GM18861 (cell line): ENCODE results near the gene ITGB3BP.
A peak's percentile ranks its signal among the peaks of the same experiment; 100 is the strongest.
"Not testable (repeated sequence)": the region's sequence is repeated elsewhere in the genome, so short reads cannot be mapped to it uniquely, and the experiment has no call there.

Experiments
- ATAC-seq: cut with Tn5 transposase; IDR thresholded peaks from one replicate; pipeline ENCODE4 v1.9.1; 2021; ENCODE audit not compliant: unreplicated experiment

The ITGB3BP gene

GRCh38 chr1:63522891-63523728 is at the start of gene ITGB3BP, which contains the start of gene EFCAB7:
TSS of gene ITGB3BP (minus strand) at chr1:63523225. CDS start at chr1:63523133, 92 bp downstream.
TSS of gene EFCAB7 (plus strand) at chr1:63523525. CDS start at chr1:63525573, 2,048 bp downstream.
- ATAC-seq, result peak; percentile 77

- not testable (repeated sequence) for ATAC-seq
Measured at GRCh38 chr1:63572686-63573085, 49.7 kb upstream of the ITGB3BP start.

DNA sequence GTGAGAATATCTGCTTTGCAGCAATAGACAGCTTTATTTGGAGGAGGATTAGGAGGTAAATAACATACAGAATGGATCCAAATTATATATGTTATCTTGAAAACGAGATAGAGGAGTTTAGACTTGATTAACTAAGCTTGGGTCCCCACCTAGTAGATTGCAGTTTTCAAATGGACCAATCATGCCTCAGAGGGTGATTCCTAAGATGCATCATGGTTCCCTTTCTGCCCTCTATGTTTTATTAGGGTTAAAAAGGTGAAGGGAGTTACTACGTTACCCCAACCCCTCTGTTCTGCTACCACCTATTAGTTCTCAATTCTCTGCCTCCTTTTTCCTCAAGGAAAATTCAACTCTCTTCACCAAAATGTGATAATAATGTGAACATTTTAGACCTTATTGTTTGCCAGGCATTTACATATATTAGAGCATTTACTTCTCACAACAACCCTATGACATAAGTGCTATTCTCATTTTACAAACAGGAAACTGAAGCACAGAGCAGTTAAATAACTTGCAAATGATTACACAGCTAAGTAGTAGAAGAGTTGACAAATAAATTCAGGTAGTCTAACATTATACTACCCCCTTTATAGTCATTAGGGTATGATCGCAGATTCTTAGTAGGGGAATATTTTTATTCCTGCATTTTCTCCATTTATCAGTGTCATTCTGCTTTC is 46.8 kb upstream of the ITGB3BP start:
- ATAC-seq, result no peak

GRCh38 chr1:63569068-63569467 is 46.0 kb upstream of the ITGB3BP start:
- no peak for ATAC-seq

- no peak for ATAC-seq
Measured at GRCh38 chr1:63563745-63564144, 40.7 kb upstream of the ITGB3BP start.

- ATAC-seq, result no peak
Measured at GRCh38 chr1:63559357-63559756, 36.3 kb upstream of the ITGB3BP start.

DNA sequence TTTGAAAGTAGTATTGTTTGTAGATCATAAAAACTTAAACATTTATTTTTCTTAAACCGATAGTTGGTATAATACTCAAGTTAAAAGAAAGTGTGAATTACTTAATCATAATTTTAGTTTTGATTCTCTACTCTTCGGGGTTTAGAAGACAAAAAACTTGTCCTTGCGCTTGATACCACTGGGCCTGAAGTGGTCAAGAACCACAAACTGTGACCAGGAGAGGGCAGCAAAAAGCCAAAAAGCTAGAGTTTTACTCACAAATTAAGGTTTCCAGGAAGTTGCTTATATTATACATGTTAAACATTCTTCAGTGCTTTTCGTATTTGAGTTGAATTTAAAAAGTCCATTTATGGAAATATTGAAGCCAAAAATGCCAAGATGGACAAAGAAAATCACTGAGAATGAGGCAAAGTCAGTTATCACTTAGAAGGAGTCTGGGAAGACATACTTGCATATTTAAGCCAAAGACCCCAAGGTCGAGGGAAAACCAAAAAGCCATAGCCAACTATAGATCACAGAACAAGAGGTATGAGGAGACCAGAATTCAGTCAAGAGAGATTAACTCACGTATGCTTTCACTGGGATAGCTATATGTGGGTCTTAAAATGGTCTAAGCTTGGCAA is 34.5 kb upstream of the ITGB3BP start:
- ATAC-seq, result no peak

- ATAC-seq, result no peak
Measured at GRCh38 chr1:63555480-63555879, 32.5 kb upstream of the ITGB3BP start.

GRCh38 chr1:63548877-63549276 is 25.9 kb upstream of the ITGB3BP start:
- no peak for ATAC-seq

DNA sequence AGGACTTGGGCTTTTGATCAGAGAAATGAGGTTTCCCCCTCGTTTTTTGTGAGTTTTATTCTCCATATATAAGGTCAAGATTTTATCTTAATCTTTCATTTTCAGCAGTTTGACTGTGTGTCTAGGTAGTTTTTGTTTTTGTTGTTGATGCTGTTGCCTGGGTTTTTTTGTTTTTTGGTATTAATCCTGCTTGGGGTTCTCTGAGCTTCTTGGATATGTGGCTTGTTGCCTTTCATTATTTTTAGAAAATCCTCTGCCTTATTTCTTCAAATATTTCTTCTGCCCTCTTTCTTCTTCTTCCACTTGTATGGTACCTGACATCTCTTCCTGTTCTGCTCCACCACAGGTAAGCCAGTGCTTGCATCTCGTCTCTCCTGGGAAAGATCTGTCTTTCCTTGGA is 25.3 kb upstream of the ITGB3BP start:
- ATAC-seq, result no peak

DNA sequence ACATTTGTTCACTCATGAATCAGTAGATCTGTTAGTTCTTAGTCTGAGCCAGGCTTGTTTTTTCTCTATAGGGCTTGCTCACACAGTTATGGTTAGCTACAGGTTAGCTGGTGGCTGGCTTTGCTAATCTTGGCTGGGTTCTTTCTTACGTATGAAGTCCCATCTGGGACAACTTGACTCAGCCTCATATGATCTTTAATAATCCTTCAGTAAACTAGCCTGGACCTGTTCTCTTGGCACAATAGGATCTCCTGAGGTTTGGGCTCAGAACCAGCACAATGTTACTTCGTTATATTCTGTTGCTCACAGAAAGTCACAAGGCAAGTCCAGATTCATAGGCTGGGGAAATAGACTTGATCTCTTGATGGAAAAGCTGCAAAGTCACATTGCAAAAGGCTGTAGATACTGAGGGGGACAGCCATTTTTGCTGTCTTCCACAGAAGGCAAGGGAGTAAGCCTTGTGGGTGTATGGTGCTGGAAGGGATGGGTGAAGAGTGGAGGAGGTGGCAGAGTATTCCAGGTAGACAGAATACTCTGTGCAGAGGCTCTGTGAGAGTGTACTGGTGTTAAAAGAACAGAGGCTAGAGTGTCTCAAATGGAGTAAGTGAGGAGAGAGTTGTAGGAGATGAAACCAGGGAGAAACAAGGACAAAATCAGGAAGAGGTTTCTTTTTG is 24.7 kb upstream of the ITGB3BP start:
- no peak for ATAC-seq

DNA sequence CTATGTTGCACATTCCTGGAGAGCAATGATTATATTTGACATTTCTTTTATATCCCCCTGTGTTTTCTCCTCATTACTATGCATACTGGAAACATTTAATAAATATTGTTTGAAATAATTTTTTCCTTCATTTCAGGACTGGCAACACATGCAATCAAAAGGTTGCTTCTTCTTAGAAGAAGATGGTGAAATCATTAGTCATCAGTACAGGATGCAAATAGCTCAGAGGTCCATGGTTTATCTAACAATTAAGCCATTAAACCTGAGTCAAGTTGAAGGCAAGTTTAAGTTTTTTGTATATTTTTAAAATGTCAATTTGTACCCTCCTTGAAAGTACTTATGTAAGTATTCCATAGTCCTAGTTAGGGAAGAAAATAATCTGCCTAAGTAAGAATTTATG is 22.8 kb upstream of the ITGB3BP start:
- no peak for ATAC-seq

- ATAC-seq, result no peak
Measured at GRCh38 chr1:63537940-63538339, 14.9 kb upstream of the ITGB3BP start.

- ATAC-seq, result no peak
Measured at GRCh38 chr1:63537006-63537405, 14.0 kb upstream of the ITGB3BP start.

DNA sequence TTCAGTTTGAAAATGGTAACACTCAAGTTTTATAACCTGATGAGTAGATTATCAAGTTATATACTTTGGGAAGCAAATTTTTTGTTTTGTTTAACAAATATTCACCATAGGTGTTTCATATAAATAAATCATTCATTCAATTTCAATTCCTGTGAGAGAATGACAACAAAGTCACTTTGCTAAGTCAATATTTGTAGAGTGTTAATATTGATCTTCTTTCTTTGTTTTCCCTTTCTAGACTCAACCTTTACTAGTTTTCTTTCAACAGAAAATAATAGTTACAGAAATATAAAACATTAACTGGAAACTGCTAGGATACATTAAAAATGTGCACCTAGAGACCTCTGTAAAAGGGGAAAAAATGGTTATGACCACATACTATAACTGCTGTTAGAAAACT is 11.4 kb upstream of the ITGB3BP start:
- ATAC-seq, result no peak

DNA sequence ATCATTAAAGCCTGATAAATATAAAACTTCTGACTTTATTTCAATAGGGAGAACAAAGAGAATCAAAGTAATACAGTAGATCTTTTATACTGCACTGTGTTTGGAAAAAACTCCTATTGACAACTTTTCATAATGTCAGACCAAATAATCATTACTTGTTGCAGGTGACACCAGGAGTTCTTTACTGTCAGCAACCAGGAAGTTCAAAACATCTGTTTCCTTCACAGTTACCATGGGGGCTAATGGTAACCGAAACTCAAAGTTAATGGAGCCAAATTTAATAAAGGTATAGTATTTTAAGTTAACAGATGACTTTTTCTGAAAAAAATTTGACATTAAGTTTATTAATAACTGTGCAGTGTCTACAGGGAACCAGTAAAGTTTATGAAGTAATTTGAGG is 10.9 kb upstream of the ITGB3BP start:
- no peak for ATAC-seq

GRCh38 chr1:63532727-63533126 is 9.7 kb upstream of the ITGB3BP start:
- no peak for ATAC-seq

DNA sequence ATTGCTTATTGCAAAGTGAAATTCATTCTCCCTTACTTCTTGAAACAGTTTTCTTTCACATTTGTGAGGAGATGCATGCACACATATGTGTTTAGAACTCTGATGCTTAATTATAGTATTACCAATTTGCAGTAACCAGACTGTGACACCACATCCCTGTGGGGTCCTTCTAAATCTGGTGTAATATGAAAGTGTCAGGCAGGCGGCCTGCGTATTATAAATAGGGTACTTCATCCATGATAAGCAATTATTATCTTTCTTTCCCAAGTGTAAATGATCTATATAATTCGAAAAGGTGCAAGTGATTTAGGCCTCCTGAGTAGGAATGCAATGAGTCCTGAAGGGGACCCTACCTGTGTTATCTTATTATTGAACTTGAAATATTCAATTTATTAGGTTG is 1.2 kb upstream of the ITGB3BP start:
- ATAC-seq, result no peak

DNA sequence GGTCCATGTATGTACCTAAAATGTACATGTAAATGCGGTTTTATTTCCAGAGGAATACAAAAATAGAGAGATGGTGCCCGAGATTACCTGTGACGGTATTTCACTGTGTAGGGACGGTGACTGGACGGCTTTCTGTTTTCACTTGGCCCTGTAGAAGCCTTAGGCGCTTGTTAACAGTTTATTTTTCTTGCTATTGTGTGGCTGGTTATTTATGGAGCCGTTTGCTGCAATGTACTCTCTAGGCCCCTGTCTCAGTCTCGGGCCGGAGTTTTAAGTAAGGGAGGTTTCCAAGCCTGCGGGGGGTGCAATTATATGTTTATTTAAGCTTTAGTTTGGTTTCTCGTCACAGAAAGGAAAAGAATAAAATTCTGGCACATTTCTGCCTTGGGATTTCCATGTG is 713 bp upstream of the ITGB3BP start:
- peak; percentile 7 for ATAC-seq

GRCh38 chr1:63516629-63517028 is 6.4 kb downstream of the ITGB3BP start:
- no peak for ATAC-seq

DNA sequence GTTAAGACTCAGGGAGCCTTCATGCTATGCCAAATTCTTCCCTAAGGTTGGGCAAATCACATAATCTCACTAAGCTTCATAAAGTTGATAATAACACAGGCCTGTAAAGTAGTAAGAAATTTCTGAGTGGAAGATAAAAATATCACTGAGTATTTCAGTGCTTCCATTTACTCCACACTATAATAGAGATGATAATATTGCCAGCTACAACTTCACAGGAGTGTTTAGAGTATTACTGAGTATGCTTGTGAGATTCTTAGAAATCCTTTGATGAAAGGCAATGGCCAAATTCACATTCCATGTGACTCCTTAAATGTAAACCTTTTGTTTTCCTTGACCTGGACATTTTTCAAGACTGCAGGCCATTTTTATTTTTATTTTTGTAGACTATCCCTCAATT is 10.4 kb downstream of the ITGB3BP start:
- no peak for ATAC-seq
